H9 (cell line): ENCODE results near the gene PTPRN2. TPM values are rescaled to one million over a fixed set of nuclear protein-coding genes. Genes with fewer than 3 reads are reported as not detected.

ENCODE experiments used
- DNase-seq: peaks from one replicate; pipeline ENCODE4 v3.0.0-alpha.2; 2017
- H2AFZ ChIP-seq: one replicate; pipeline ENCODE4 v1.6.1; 2013; ENCODE audit warnings: mild to moderate bottlenecking, low read length, control low read depth, moderate library complexity
- H2AK5ac ChIP-seq: 2 replicates; pipeline ENCODE4 v1.6.1; 2013; ENCODE audit warnings: low read length, control low read depth, mixed read lengths; ENCODE audit not compliant: insufficient read length
- H2BK120ac ChIP-seq: one replicate; pipeline ENCODE4 v1.6.1; 2013; ENCODE audit warnings: low read depth, mild to moderate bottlenecking, low read length, control low read depth, inconsistent platforms; ENCODE audit not compliant: poor library complexity, severe bottlenecking
- H2BK12ac ChIP-seq: 2 replicates; pipeline ENCODE4 v1.6.1; 2013; ENCODE audit warnings: low read length, control low read depth, mixed read lengths, low read depth; ENCODE audit not compliant: insufficient read length
- H2BK15ac ChIP-seq: 2 replicates; pipeline ENCODE4 v1.6.1; 2013; ENCODE audit warnings: low read depth, low read length, control low read depth
- H2BK20ac ChIP-seq: one replicate; pipeline ENCODE4 v1.6.1; 2013; ENCODE audit warnings: low read depth, mild to moderate bottlenecking, low read length, control low read depth, inconsistent platforms; ENCODE audit not compliant: poor library complexity, severe bottlenecking
- H2BK5ac ChIP-seq: 2 replicates; pipeline ENCODE4 v1.6.1; 2013; ENCODE audit warnings: low read length, control low read depth, mixed read lengths; ENCODE audit not compliant: insufficient read length
- H3K14ac ChIP-seq: 2 replicates; pipeline ENCODE4 v1.6.1; 2013; ENCODE audit warnings: low read length, control low read depth; ENCODE audit not compliant: insufficient read depth
- H3K18ac ChIP-seq: 2 replicates; pipeline ENCODE4 v1.6.1; 2013; ENCODE audit warnings: low read depth, mild to moderate bottlenecking, mixed read lengths, low read length, control low read depth; ENCODE audit not compliant: insufficient read length
- H3K23ac ChIP-seq: 2 replicates; pipeline ENCODE4 v1.6.1; 2013; ENCODE audit warnings: low read length, control low read depth, mixed read lengths, low read depth; ENCODE audit not compliant: insufficient read length
- H3K23me2 ChIP-seq: 2 replicates; pipeline ENCODE4 v1.6.1; 2013; ENCODE audit warnings: low read depth, mild to moderate bottlenecking, mixed read lengths, low read length, control low read depth; ENCODE audit not compliant: insufficient read length, poor library complexity, severe bottlenecking
- H3K27ac ChIP-seq: 2 replicates; pipeline ENCODE4 v1.5.1; 2013; ENCODE audit warnings: low read length, control low read depth, mixed read lengths, low read depth; ENCODE audit not compliant: insufficient read length
- H3K27me3 ChIP-seq: 2 replicates; pipeline ENCODE4 v1.6.1; 2013; ENCODE audit warnings: low read length, control low read depth, inconsistent platforms; ENCODE audit not compliant: insufficient read depth
- H3K4ac ChIP-seq: 2 replicates; pipeline ENCODE4 v1.6.1; 2013; ENCODE audit warnings: low read depth, mild to moderate bottlenecking, control low read depth, inconsistent platforms, low read length, moderate library complexity
- H3K4me1 ChIP-seq: 2 replicates; pipeline ENCODE4 v1.6.1; 2013; ENCODE audit warnings: low read length, control low read depth, inconsistent platforms; ENCODE audit not compliant: insufficient read depth
- H3K4me2 ChIP-seq: 2 replicates; pipeline ENCODE4 v1.6.1; 2013; ENCODE audit warnings: low read length, control low read depth, mixed read lengths; ENCODE audit not compliant: insufficient read length, insufficient read depth
- H3K56ac ChIP-seq: 2 replicates; pipeline ENCODE4 v1.6.1; 2013; ENCODE audit warnings: low read depth, mild to moderate bottlenecking, mixed read lengths, low read length, control low read depth; ENCODE audit not compliant: insufficient read length
- H3K79me1 ChIP-seq: 2 replicates; pipeline ENCODE4 v1.6.1; 2013; ENCODE audit warnings: low read depth, mild to moderate bottlenecking, moderate library complexity, low read length, control low read depth, inconsistent platforms; ENCODE audit not compliant: insufficient read depth, poor library complexity, severe bottlenecking
- H3K79me2 ChIP-seq: 2 replicates; pipeline ENCODE4 v1.6.1; 2013; ENCODE audit warnings: low read length, control low read depth, inconsistent platforms; ENCODE audit not compliant: insufficient read depth
- H3K9ac ChIP-seq: 2 replicates; pipeline ENCODE4 v1.6.1; 2013; ENCODE audit warnings: low read length, control low read depth, mixed read lengths; ENCODE audit not compliant: insufficient read length; ENCODE audit errors: extremely low read depth
- H3K9me3 ChIP-seq: one replicate; pipeline ENCODE4 v1.6.1; 2013; ENCODE audit warnings: low read depth, low read length, inconsistent platforms; ENCODE audit not compliant: control insufficient read depth
- H3T11ph ChIP-seq: one replicate; pipeline ENCODE4 v1.6.1; 2013; ENCODE audit warnings: mild to moderate bottlenecking, low read length, control low read depth, inconsistent platforms
- H4K20me1 ChIP-seq: one replicate; pipeline ENCODE4 v1.6.1; 2013; ENCODE audit not compliant: control insufficient read depth, insufficient read length, insufficient read depth
- H4K5ac ChIP-seq: 2 replicates; pipeline ENCODE4 v1.6.1; 2013; ENCODE audit warnings: low read depth, mild to moderate bottlenecking, mixed read lengths, low read length, control low read depth; ENCODE audit not compliant: insufficient read length
- H4K8ac ChIP-seq: replicated peaks from 2 replicates; pipeline ENCODE4 v1.6.1; 2013; ENCODE audit warnings: low read length, control low read depth, mixed read lengths, low read depth; ENCODE audit not compliant: insufficient read length
- H4K91ac ChIP-seq: 2 replicates; pipeline ENCODE4 v1.6.1; 2013; ENCODE audit warnings: low read depth, mild to moderate bottlenecking, moderate library complexity, mixed read lengths, low read length, control low read depth; ENCODE audit not compliant: insufficient read length
- H3K27ac Mint-ChIP-seq, 3 experiments: 2 replicates in 2 of 3; 3 replicates in 1 of 3; pipeline ENCODE4 v1.8.0; 2020 to 2021; ENCODE audit warnings: mixed read lengths in 3 of 3, mild to moderate bottlenecking in 1 of 3, moderate library complexity in 1 of 3
- H3K27me3 Mint-ChIP-seq: 2 replicates; pipeline ENCODE4 v1.8.0; 2021; ENCODE audit warnings: low read depth, mild to moderate bottlenecking, moderate library complexity, mixed read lengths
- H3K36me3 Mint-ChIP-seq, 3 experiments: 2 replicates in 2 of 3; 3 replicates in 1 of 3; pipeline ENCODE4 v1.8.0; 2020 to 2021; ENCODE audit warnings: low read depth in 3 of 3, mixed read lengths in 3 of 3; ENCODE audit not compliant: insufficient read depth in 1 of 3
- H3K4me1 Mint-ChIP-seq, 2 experiments: 2 replicates each; pipeline ENCODE4 v1.8.0; 2020; ENCODE audit warnings: mixed read lengths in 2 of 2
- H3K4me3 Mint-ChIP-seq, 2 experiments: 2 replicates in 1 of 2; 3 replicates in 1 of 2; pipeline ENCODE4 v1.8.0; 2020 to 2021; ENCODE audit warnings: mild to moderate bottlenecking in 2 of 2, mixed read lengths in 2 of 2, moderate library complexity in 1 of 2
- H3K9me3 Mint-ChIP-seq, 2 experiments: 2 replicates in 1 of 2; 3 replicates in 1 of 2; pipeline ENCODE4 v1.8.0; 2020; ENCODE audit warnings: mild to moderate bottlenecking in 2 of 2, mixed read lengths in 2 of 2, moderate library complexity in 1 of 2
- CTCF ChIP-seq: fragments of 200-600 bp; sonication (generic); conservative IDR thresholded peaks from 3 replicates; pipeline ENCODE4 v1.8.0; 2021; ENCODE audit warnings: antibody characterized with exemption, mild to moderate bottlenecking
- WGBS: extraction: QIAGEN DNeasy Blood & Tissue Kit; methylation state at CpG from one replicate; pipeline ENCODE4 v1.1.7; 2013; ENCODE audit warnings: missing lambda C conversion rate, low lambda C conversion rate, mixed read lengths; ENCODE audit not compliant: insufficient read length; ENCODE audit errors: extremely low coverage; 5-methylcytosine and 5-hydroxymethylcytosine counted together
- total RNA-seq: library from RNA; stranded (reverse); gene quantifications from 2 replicates; pipeline ENCODE4 v1.2.1, GENCODE V29; 2021

The PTPRN2 gene
- total RNA-seq, 1 experiment from 2014 or later, result 5.2 TPM

GRCh38 chr7:157861551-157861950 lies 726.1 kb downstream of the PTPRN2 start:
- H3K4me1 ChIP-seq, result no peaks in the 10 kb centered on the region; the same call in 1 of the 2 replicates
- no peak overlapping the region for H3K23ac ChIP-seq
- H3K9me3 ChIP-seq, result no peaks in the 10 kb centered on the region
- no peak overlapping the region for H3K9ac ChIP-seq
- no peaks in the 10 kb centered on the region for H3K23me2 ChIP-seq
- DNase-seq, result no peak
- no CpG with 5 or more reads among the region's 17 CpGs for WGBS
- H2BK5ac ChIP-seq, result no peak overlapping the region
- H2BK120ac ChIP-seq, result no peak overlapping the region
- no peak overlapping the region for H3K18ac ChIP-seq
- no peak overlapping the region for H3K56ac ChIP-seq
- TF ChIP-seq CTCF, result no peak
- no peak overlapping the region for H2AFZ ChIP-seq
- peaks cover 9% of the 10 kb centered on the region for H3K27me3 Mint-ChIP-seq
- peaks cover 0 to 4% of the 10 kb centered on the region in 2 experiments; a peak in 1 of 5 replicates for H3K9me3 Mint-ChIP-seq
- no peak overlapping the region for H4K5ac ChIP-seq
- no peak overlapping the region for H3K27ac Mint-ChIP-seq
- H3K4me2 ChIP-seq, result no peak overlapping the region
- H4K8ac ChIP-seq, result no peak overlapping the region
- H2BK12ac ChIP-seq, result no peak overlapping the region
- no peak overlapping the region for H2BK20ac ChIP-seq
- H3K14ac ChIP-seq, result no peak overlapping the region; the same call in 1 of the 2 replicates
- H3K4ac ChIP-seq, result no peak overlapping the region
- no peak overlapping the region for H4K91ac ChIP-seq
- H3K27ac ChIP-seq, result no peak overlapping the region
- no peaks in the 10 kb centered on the region for H3K4me1 Mint-ChIP-seq
- H3K79me2 ChIP-seq, result no peaks in the 10 kb centered on the region
- H3K4me3 Mint-ChIP-seq, result no peak overlapping the region
- H3K79me1 ChIP-seq, result no peaks in the 10 kb centered on the region
- no peak overlapping the region for H2BK15ac ChIP-seq
- no peak overlapping the region for H3T11ph ChIP-seq
- no peaks in the 10 kb centered on the region for H4K20me1 ChIP-seq
- no peak overlapping the region for H2AK5ac ChIP-seq
- no peaks in the 10 kb centered on the region; the same call in 1 of the 2 replicates for H3K27me3 ChIP-seq
- H3K36me3 Mint-ChIP-seq, result peaks cover 0 to 2% (median 0%) of the 10 kb centered on the region in 3 experiments; a peak in 1 of 7 replicates
